Measurements from ENCODE around the gene TMEM62. TPM values are rescaled to one million over a fixed set of nuclear protein-coding genes. Genes with fewer than 3 reads are reported as not detected.
"Not testable (repeated sequence)": the region's sequence is repeated elsewhere in the genome, so short reads cannot be mapped to it uniquely, and the experiment has no call there.

Gene TMEM62
- total and polyA plus RNA-seq, 10 of the 15 experiments (the other 5 are each of a cell fraction or from before 2014, with no cell fraction given), result 7.0 to 26.8 (median 14.9) TPM

DNA sequence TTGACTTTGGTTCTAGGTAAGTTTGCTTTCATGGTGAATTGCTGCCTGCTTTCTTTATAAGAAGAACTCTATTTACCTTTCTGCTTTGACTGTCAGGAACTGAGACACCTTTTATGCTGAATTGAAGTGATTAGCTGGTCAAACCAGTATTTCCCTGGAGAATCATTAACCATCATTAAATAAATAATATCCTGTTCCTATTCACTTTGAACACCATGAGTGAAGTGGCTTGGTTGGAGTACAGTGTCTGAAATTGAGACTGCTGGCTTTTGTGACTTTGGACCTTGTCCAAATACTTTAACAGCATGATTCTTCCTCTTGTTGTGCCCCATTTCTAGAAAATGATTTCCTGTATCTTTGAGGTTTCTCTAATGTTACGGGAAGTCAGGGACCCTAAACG is 5.6 kb upstream of the TMEM62 start:
- Histone ChIP-seq H3K9me3 (replicated peaks; ENCODE audit: control insufficient read depth, insufficient read depth, low read length) (no peaks in the 10 kb centered on the region; the same call in 2 of the 3 replicates), H3K27me3 (replicated peaks in 1 of 2; ENCODE audit: control insufficient read depth in 2 of 2, insufficient read depth in 2 of 2, low read length in 1 of 2) (no peaks in the 10 kb centered on the region), H3K79me2 (ENCODE audit: control insufficient read depth, insufficient read depth, low read length) (no peaks in the 10 kb centered on the region), H2AFZ (ENCODE audit: control insufficient read depth, low read depth, low read length) (no peak overlapping the region), H3K4me2 (ENCODE audit: control insufficient read depth, insufficient read depth) (no peak overlapping the region), H4K20me1 (ENCODE audit: control insufficient read depth, insufficient read depth) (no peaks in the 10 kb centered on the region), H3K36me3 (ENCODE audit: control insufficient read depth in 2 of 2, insufficient read depth in 2 of 2, low read length in 1 of 2) (no peaks in the 10 kb centered on the region), H3K27ac (ENCODE audit: control insufficient read depth, insufficient read depth) (no peak overlapping the region), H3K9ac (ENCODE audit: control insufficient read depth, insufficient read depth, low read length) (no peak overlapping the region), H3K4me1 (ENCODE audit: control insufficient read depth, insufficient read depth, low read length) (no peaks in the 10 kb centered on the region), H3K4me3 (no peak overlapping the region)
- DNase-seq (ENCODE audit: low read depth, low spot score) (no peak), FAIRE-seq (no peak), ATAC-seq (no peak)
- RAD21 ChIA-PET (ENCODE audit: unreplicated experiment), result no interaction called here
- SMC1A ChIA-PET (ENCODE audit: uncharacterized antibody, unreplicated experiment), result no interaction called here
- WGBS (ENCODE audit: insufficient coverage, insufficient replicate concordance, low lambda C conversion rate, missing lambda C conversion rate), result 100% methylated on average over 2 of the region's 2 CpGs
- CTCF ChIA-PET, result no interaction called here
- POLR2A ChIA-PET, result no interaction called here
- no TSS peak for BruUV-seq (replicated peaks)
- intact Hi-C loops (cut with micrococcal nuclease; ENCODE audit: unreplicated experiment) (no loop called here), in situ Hi-C loops (cut with MboI) (no loop called here)
- TF ChIP-seq, protein P1, sequence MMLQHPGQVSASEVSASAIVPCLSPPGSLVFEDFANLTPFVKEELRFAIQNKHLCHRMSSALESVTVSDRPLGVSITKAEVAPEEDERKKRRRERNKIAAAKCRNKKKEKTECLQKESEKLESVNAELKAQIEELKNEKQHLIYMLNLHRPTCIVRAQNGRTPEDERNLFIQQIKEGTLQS (IDR thresholded peaks at IDR 0.05; ENCODE audit: borderline replicate concordance, extremely low read depth, low read depth, low read length), result no peak
- TF ChIP-seq RFX5 (IDR thresholded peaks at IDR 0.05; ENCODE audit: low read depth, low read length), result no peak
- no peak for TF ChIP-seq ZBED1 (IDR thresholded peaks at IDR 0.05; ENCODE audit: borderline replicate concordance)
- no peak for TF ChIP-seq IKZF1 (conservative IDR thresholded peaks at IDR 0.05)
- TF ChIP-seq ZSCAN29 (IDR thresholded peaks at IDR 0.05), result no peak
- TF ChIP-seq NKRF (conservative IDR thresholded peaks at IDR 0.05), result no peak

DNA sequence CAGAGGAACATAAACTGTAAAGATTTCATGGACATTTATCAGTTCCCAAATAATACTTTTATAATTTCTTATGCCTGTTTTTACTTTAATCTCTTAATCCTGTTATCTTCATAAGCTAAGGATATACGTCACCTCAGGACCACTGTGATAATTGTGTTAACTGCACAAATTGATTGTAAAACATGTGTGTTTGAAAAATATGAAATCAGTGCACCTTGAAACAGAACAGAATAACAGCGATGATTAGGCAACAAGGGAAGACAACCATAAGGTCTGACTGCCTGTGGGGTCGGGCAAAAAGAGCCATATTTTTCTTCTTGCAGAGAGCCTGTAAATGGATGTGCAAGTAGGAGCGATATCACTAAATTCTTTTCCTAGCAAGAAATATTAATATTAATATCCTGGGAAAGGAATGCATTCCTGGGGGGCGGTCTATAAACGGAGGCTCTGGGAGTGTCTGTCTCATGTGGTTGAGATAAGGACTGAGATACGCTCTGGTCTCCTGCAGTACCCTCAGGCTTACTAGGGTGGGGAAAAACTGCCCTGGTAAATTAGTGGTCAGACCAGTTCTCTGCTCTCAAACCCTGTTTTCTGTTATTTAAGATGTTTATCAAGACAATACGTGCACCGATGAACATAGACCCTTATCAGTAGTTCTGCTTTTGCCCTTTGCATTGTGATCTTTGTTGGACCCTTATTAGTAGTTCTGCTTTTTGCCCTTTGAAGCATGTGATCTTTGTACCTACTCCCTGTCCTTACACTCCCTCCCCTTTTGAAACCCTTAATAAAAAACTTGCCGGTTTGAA is 5.0 kb upstream of the TMEM62 start:
- SMC1A ChIA-PET (ENCODE audit: uncharacterized antibody, unreplicated experiment); CTCF ChIA-PET; BruUV-seq (replicated peaks); H2AFZ ChIP-seq (ENCODE audit: control insufficient read depth, low read depth, low read length); ATAC-seq; H3K79me2 ChIP-seq (ENCODE audit: control insufficient read depth, insufficient read depth, low read length); H3K4me2 ChIP-seq (ENCODE audit: control insufficient read depth, insufficient read depth); H4K20me1 ChIP-seq (ENCODE audit: control insufficient read depth, insufficient read depth); H3K9ac ChIP-seq (ENCODE audit: control insufficient read depth, insufficient read depth, low read length); H3K9me3 ChIP-seq (replicated peaks; ENCODE audit: control insufficient read depth, insufficient read depth, low read length); in situ Hi-C loops (cut with MboI); H3K36me3 ChIP-seq (ENCODE audit: control insufficient read depth in 2 of 2, insufficient read depth in 2 of 2, low read length in 1 of 2); H3K4me3 ChIP-seq; H3K27ac ChIP-seq (ENCODE audit: control insufficient read depth, insufficient read depth); intact Hi-C loops (cut with micrococcal nuclease; ENCODE audit: unreplicated experiment); FAIRE-seq; POLR2A ChIA-PET; H3K27me3 ChIP-seq (replicated peaks in 1 of 2; ENCODE audit: control insufficient read depth in 2 of 2, insufficient read depth in 2 of 2, low read length in 1 of 2); H3K4me1 ChIP-seq (ENCODE audit: control insufficient read depth, insufficient read depth, low read length); RAD21 ChIA-PET (ENCODE audit: unreplicated experiment); DNase-seq (ENCODE audit: low read depth, low spot score): not testable (repeated sequence)
- WGBS (ENCODE audit: insufficient coverage, insufficient replicate concordance, low lambda C conversion rate, missing lambda C conversion rate), result 78% methylated on average over 10 of the region's 10 CpGs

Measured in GM12878 (cell line).